Breast epithelium (tissue), 4 donors: ENCODE data around the gene CACNB2. TPM values are rescaled to one million over a fixed set of nuclear protein-coding genes. Genes with fewer than 3 reads are reported as not detected.

Source experiments
- DNase-seq, 2 donors: peaks; one replicate each; pipeline ENCODE4 v3.0.0-alpha.2; 2019; ENCODE audit warnings: low spot score in 2 of 2
- H3K27ac ChIP-seq, 2 donors: fragments of 200-600 bp; sonication (generic) in 1 of 2; one replicate each; pipeline ENCODE4 v1.5.1; 2016 to 2019; ENCODE audit warnings: mild to moderate bottlenecking in 1 of 2
- H3K27me3 ChIP-seq, 2 donors: fragments of 200-600 bp; sonication (generic) in 1 of 2; one replicate each; pipeline versions ENCODE4 v1.5.1 to v1.6.0; 2017 to 2019; ENCODE audit warnings: control low read depth in 1 of 2, mild to moderate bottlenecking in 1 of 2
- H3K36me3 ChIP-seq: fragments of 200-600 bp; one replicate; pipeline ENCODE4 v1.5.1; 2019
- H3K4me1 ChIP-seq, 2 donors: fragments of 200-600 bp; sonication (generic); one replicate each; pipeline ENCODE4 v1.5.1; 2016 to 2019; ENCODE audit warnings: control low read depth in 1 of 2
- H3K4me3 ChIP-seq, 3 donors: fragments of 200-600 bp; sonication (generic); 1 replicate in 2 of 3; 2 replicates in 1 of 3; pipeline ENCODE4 v1.5.1; 2016 to 2019; ENCODE audit warnings: mild to moderate bottlenecking in 3 of 3, moderate library complexity in 2 of 3
- H3K9me3 ChIP-seq, 2 donors: fragments of 200-600 bp; sonication (generic) in 1 of 2; one replicate each; pipeline ENCODE4 v1.5.1; 2016 to 2019; ENCODE audit warnings: control low read depth in 1 of 2
- POLR2A ChIP-seq: fragments of 450-650 bp; IDR thresholded peaks from one replicate; pipeline ENCODE4 v1.6.1; 2016; ENCODE audit warnings: antibody characterized with exemption, mild to moderate bottlenecking, moderate library complexity
- POLR2AphosphoS5 ChIP-seq, 3 donors: sonication (generic); formaldehyde crosslinking; IDR thresholded peaks; one replicate each; pipeline ENCODE4 v1.6.1; 2017; ENCODE audit warnings: antibody characterized with exemption in 3 of 3
- intact Hi-C: fragments of 100-400 bp; cut with DNase I; formaldehyde crosslinking; loops from one replicate; pipeline ENCODE4 v1.15.1; 2023; ENCODE audit warnings: low total_unique reads
- total RNA-seq, 3 donors: library from RNA; depleted of rRNA; stranded (reverse); fragments of >200 nt; gene quantifications; one replicate each; pipeline ENCODE4 v1.1.0, GENCODE V29; 2016
- TF ChIP-seq, protein P1 (sequence below), 3 donors: fragments of 450-650 bp; IDR thresholded peaks; one replicate each; pipeline ENCODE4 v1.5.1; 2016 to 2017; ENCODE audit warnings: antibody characterized with exemption in 3 of 3, mild to moderate bottlenecking in 3 of 3, moderate library complexity in 3 of 3

The CACNB2 gene
- total RNA-seq, 3 donors from 2014 or later = 0.48 to 8.9 (median 7.5) TPM

DNA sequence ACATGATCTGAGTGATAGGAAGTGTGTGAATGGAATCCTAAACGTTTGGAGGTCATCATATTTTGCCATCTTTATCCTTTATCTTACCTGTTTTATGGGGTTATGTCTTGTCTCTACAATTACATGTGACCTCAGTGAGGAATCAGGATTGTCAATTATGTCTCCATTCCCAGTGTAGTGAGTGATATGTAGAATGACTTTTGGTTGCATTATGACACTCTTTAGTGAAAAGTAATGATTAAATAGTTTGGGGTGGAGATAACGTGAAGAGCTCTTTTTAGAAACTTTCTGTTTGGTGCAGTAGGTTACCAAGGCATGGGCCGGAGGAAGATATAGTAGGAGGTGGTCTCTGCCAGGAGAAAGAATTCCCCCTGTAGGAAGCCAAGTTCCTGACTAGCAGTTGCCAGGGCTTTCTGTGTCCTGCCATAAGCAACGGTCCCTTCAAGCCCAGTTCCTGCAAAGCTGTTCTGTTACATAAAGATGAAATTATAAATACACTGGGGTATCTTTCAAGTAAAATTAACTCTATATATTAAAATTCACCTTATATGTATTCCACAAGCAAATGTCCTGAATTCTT, 282.9 kb downstream of the CACNB2 start:
- H3K36me3 ChIP-seq = no peaks in the 10 kb centered on the region
- no peak for TF ChIP-seq POLR2AphosphoS5 (IDR thresholded peaks at IDR 0.05)
- TF ChIP-seq, protein P1, sequence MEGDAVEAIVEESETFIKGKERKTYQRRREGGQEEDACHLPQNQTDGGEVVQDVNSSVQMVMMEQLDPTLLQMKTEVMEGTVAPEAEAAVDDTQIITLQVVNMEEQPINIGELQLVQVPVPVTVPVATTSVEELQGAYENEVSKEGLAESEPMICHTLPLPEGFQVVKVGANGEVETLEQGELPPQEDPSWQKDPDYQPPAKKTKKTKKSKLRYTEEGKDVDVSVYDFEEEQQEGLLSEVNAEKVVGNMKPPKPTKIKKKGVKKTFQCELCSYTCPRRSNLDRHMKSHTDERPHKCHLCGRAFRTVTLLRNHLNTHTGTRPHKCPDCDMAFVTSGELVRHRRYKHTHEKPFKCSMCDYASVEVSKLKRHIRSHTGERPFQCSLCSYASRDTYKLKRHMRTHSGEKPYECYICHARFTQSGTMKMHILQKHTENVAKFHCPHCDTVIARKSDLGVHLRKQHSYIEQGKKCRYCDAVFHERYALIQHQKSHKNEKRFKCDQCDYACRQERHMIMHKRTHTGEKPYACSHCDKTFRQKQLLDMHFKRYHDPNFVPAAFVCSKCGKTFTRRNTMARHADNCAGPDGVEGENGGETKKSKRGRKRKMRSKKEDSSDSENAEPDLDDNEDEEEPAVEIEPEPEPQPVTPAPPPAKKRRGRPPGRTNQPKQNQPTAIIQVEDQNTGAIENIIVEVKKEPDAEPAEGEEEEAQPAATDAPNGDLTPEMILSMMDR (IDR thresholded peaks at IDR 0.05) = no peak
- no peak for TF ChIP-seq POLR2A
- H3K27ac ChIP-seq = no peak overlapping the region
- no peaks in the 10 kb centered on the region for H3K27me3 ChIP-seq
- intact Hi-C loops = no loop called here
- H3K4me1 ChIP-seq = no peaks in the 10 kb centered on the region
- no peak overlapping the region for H3K4me3 ChIP-seq
- no peaks in the 10 kb centered on the region for H3K9me3 ChIP-seq
- no peak for DNase-seq

DNA sequence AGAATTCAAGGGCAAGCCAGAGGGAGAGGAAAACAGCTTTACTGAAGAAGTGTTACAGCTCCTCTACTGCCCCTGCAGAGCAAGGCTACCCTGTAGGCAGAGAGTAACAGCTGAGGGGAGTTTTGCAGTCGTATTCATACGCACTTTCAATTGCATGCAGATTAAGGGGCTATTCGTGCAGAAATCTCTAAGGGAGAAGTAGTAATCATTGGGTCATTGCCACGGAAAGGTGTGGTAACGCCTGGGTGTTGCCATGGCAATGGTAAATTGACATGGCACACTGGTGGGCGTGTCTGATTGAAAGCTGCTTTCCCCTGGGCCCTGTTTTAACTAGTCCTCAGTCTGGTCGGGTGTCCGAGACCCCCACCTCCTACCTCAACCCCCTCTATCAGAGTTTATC, 284.0 kb downstream of the CACNB2 start:
- intact Hi-C loops = no loop called here
- no peaks in the 10 kb centered on the region for H3K36me3 ChIP-seq
- no peak overlapping the region for H3K27ac ChIP-seq
- no peaks in the 10 kb centered on the region for H3K9me3 ChIP-seq
- H3K4me3 ChIP-seq = no peak overlapping the region
- no peaks in the 10 kb centered on the region for H3K27me3 ChIP-seq
- TF ChIP-seq POLR2AphosphoS5 (IDR thresholded peaks at IDR 0.05) = no peak
- TF ChIP-seq, protein P1 (IDR thresholded peaks at IDR 0.05) = no peak
- TF ChIP-seq POLR2A = no peak
- DNase-seq = no peak
- H3K4me1 ChIP-seq = no peaks in the 10 kb centered on the region

DNA sequence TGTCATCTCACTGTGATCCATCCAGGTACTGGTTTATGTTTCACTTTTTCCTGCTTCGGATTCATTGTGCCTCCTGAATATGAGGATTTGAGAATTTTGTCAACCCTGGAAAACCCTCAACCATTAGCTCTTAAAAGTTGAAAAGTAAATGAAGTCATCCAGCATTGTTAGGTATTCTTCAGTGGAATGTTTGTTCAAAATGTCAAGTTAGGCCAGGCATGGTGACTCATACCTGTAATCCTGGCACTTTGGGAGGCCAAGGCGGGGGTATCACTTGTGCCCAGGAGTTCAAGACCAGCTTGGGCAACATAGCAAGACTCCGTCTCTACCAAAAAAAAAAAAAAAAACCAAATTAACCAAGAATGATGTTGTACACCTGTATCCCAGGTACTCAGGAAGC, 289.1 kb downstream of the CACNB2 start:
- Histone ChIP-seq H3K27me3 (no peaks in the 10 kb centered on the region), H3K9me3 (no peaks in the 10 kb centered on the region), H3K4me3 (no peak overlapping the region), H3K4me1 (no peaks in the 10 kb centered on the region), H3K27ac (no peak overlapping the region), H3K36me3 (no peaks in the 10 kb centered on the region)
- TF ChIP-seq POLR2AphosphoS5 (IDR thresholded peaks at IDR 0.05) (no peak), POLR2A (no peak)
- TF ChIP-seq, protein P1 (IDR thresholded peaks at IDR 0.05) = no peak
- intact Hi-C loops = no loop called here
- DNase-seq = no peak

DNA sequence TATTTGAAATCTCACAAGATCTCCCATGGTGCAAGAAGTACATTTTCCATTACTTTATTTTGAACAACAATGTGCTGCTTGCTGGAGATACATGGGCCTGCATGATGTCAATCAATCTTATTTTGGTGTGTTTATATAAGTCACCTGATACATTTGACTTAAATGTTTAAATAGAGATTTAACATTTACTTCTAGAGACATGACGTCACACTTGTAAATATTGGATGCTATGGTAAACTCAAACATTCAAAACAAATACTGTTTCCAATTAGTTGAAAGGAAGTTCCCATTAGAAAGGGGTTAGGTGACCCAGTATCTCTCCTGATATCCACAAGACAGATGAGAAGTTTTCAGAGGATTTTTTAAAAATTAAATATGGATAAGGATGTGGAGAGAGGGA, 296.7 kb downstream of the CACNB2 start:
- Histone ChIP-seq H3K27me3 (no peaks in the 10 kb centered on the region), H3K27ac (no peak overlapping the region), H3K36me3 (no peaks in the 10 kb centered on the region), H3K9me3 (no peaks in the 10 kb centered on the region), H3K4me3 (no peak overlapping the region), H3K4me1 (no peaks in the 10 kb centered on the region)
- intact Hi-C loops = no loop called here
- TF ChIP-seq POLR2AphosphoS5 (IDR thresholded peaks at IDR 0.05) = no peak
- TF ChIP-seq POLR2A = no peak
- TF ChIP-seq, protein P1 (IDR thresholded peaks at IDR 0.05) = no peak
- DNase-seq = no peak

DNA sequence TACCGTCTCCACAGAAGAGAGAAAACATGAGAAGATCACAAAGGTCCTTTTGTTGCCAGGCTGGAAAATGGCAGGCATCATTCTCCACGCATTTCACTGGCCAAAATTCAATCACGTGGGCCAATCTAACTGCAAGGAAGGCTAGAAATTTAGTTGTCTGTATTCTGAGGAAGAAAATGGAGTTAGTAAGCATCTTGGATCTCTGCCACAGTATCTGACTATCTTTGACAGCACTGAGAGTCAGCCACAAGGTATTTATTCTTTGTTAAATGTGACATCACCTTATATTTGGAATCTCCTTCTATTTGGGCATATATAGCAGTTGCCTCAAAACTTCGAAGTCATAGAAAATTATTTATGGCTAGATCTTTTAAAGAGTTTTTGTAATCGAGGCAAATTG, 297.3 kb downstream of the CACNB2 start:
- intact Hi-C loops = no loop called here
- H3K27me3 ChIP-seq = no peaks in the 10 kb centered on the region
- H3K9me3 ChIP-seq = no peaks in the 10 kb centered on the region
- H3K27ac ChIP-seq = no peak overlapping the region
- H3K4me1 ChIP-seq = no peaks in the 10 kb centered on the region
- H3K4me3 ChIP-seq = no peak overlapping the region
- no peaks in the 10 kb centered on the region for H3K36me3 ChIP-seq
- DNase-seq = no peak
- TF ChIP-seq POLR2AphosphoS5 (IDR thresholded peaks at IDR 0.05) (no peak), POLR2A (no peak)
- TF ChIP-seq, protein P1 (IDR thresholded peaks at IDR 0.05) = no peak
